ENCODE measurements around the gene RHD. TPM values are rescaled to one million over a fixed set of nuclear protein-coding genes. Genes with fewer than 3 reads are reported as not detected.
"Not testable (repeated sequence)": the region's sequence is repeated elsewhere in the genome, so short reads cannot be mapped to it uniquely, and the experiment has no call there.

Gene RHD
- total RNA-seq: not detected

DNA sequence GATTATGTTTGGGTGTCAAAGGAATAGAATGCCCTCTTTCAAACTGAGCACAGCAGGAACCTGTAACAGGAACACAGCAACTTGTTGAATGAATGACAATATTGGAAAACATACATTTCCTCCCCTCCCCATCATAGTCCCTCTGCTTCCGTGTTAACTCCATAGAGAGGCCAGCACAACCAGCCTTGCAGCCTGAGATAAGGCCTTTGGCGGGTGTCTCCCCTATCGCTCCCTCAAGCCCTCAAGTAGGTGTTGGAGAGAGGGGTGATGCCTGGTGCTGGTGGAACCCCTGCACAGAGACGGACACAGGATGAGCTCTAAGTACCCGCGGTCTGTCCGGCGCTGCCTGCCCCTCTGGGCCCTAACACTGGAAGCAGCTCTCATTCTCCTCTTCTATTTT, at the start of gene RHD:
Gene RHD, plus strand, starts transcription at position 272 of the 400 bp plus-strand sequence. Its CDS starts 39 bp downstream, at position 311.
- TF ChIP-seq, protein P1, sequence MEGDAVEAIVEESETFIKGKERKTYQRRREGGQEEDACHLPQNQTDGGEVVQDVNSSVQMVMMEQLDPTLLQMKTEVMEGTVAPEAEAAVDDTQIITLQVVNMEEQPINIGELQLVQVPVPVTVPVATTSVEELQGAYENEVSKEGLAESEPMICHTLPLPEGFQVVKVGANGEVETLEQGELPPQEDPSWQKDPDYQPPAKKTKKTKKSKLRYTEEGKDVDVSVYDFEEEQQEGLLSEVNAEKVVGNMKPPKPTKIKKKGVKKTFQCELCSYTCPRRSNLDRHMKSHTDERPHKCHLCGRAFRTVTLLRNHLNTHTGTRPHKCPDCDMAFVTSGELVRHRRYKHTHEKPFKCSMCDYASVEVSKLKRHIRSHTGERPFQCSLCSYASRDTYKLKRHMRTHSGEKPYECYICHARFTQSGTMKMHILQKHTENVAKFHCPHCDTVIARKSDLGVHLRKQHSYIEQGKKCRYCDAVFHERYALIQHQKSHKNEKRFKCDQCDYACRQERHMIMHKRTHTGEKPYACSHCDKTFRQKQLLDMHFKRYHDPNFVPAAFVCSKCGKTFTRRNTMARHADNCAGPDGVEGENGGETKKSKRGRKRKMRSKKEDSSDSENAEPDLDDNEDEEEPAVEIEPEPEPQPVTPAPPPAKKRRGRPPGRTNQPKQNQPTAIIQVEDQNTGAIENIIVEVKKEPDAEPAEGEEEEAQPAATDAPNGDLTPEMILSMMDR (IDR thresholded peaks at IDR 0.05; ENCODE audit: low read depth): not testable (repeated sequence)

DNA sequence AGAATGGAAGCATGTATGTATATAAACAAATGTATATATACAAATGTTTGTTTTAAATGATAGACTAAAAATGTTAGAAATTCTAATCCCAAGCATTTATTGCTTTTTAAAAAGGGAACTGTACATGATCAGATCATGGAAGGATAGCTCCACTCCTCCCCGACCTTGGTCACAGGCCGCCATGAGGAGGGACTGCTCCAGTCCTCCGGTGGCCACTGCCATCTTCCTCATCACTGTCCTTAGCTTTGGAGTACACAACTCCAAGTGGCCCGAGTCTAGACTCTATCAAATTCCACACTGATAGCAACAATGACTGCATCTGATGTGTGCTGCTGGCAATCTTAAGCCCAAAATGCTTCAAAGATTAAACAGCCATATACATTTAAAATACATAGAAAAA, 49.7 kb upstream of the RHD start:
- TF ChIP-seq, protein P1 (IDR thresholded peaks at IDR 0.05; ENCODE audit: low read depth): no peak

DNA sequence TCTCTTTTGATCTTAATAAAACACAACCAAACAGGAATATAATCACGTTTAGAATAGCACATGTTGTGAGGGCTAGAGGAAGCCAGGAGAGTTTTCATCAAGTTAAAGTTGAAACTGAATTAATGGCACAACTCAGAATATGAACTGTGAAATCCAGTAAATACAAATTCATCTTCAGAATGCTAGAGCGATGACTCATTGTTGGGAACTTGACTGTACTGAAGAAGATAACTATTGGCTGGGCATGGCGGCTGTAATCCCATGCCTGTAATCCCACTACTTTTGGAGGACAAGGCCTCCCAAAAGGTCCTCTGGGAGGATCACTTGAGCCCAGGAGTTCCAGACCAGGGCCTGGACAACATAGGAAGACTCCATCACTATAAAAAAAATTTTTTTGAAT, 48.8 kb upstream of the RHD start:
- TF ChIP-seq, protein P1 (IDR thresholded peaks at IDR 0.05; ENCODE audit: low read depth): no peak

DNA sequence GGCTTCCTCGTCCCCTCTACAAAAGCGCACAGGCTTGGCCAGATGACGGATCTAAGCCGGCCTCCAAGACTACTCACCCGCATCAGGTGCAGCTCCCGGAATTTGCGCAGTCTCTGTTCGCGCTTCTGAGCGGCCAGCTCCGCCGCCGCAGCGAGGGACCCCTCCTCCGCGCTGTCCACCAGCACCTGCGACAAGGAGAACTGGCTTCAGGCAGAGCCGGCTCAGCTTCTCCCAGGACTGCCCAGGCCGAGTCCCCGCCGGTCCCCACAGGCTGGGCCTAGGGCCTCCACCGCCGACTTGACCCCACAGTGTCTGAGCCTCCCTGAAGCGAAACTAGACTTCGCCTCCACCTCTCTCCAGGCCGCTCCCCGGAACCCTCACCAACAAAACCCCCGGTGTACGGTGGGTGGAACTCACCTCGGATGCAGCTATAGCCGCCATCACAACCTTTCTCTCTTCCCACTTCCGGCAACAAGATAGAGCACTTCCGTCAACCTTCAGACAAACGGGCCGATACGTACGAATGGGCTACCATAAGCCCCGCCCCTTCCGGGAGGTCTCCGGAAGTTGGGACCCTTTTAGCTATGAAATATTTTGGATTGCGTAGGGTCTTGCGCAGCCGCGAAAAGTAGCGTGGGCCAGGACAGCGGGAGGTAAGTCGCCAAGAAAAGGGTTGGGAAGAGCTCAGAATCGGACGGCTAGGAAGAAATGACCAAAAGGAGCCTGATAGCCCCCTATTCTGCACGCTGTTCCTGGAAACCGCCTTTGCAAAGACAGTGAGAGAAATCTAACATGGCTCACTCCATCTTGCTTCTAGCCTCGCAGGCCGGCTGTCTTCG, 40.1 kb upstream of the RHD start, which contains the start of gene SYF2:
Gene SYF2, minus strand, starts transcription at position 476 of the 839 bp plus-strand sequence. Its CDS starts 35 bp downstream, at position 441.
- TF ChIP-seq, protein P1 (IDR thresholded peaks at IDR 0.05; ENCODE audit: low read depth): no peak

DNA sequence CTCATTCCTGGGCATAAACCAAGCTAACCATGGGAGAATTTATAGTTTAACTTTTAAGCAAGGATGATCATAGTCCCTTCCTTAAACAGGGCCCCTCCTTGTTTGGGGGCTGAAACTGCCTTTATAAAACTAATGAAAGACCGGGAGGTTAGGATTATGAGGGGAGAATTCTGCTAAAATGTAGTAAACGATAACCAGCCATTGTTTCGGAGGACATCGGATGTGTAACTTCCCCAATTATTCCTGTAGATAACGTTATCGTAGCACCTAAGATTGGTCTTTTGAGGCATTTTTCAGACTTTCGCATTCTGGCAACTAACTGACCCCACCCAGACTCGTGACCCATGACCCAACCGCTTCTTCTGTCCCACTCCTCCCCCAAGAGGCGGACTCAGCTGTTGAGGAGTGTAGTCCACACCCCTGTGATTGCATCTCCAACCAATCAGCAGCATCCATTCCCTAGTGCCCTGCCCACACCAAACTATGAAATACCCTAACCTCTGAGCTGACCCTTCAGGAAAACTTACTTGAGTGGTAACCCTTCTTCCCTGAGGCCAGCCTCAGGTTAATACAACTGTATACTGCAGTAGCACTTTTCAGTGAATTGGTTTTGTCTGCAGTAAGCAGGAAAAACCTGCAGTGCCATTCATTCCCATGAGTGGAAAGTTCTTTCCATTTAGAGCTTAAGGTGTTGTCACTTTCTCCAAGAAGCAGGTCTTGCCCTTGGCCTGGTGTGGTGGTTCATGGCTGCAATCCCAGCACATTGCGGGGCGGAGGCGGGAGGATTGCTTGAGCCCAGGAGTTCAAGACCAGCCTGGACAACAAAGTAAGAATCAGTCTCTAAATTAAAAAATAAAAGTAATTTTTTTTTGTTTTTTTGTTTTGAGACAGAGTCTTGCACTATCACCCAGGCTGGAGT, 39.2 kb upstream of the RHD start:
- TF ChIP-seq, protein P1 (IDR thresholded peaks at IDR 0.05; ENCODE audit: low read depth): no peak

DNA sequence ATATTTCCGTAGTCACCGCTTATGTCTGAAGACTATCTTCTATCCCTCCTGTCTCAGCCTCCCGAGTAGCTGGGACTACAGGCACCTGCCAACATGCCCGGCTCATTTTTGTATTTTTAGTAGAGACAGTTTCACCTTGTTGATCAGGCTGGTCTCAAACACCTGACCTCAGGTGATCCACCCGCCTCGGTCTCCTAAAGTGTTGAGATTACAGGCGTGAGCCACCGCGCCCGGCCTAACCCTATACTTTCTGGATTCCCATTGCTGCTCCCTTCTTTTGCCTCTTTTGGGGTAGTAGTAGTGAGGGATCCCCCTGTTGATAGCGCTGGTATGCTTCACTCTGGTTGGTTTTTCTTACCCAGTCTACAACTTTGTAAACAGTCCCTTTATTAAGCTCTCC, 34.3 kb upstream of the RHD start:
- TF ChIP-seq, protein P1 (IDR thresholded peaks at IDR 0.05; ENCODE audit: low read depth): no peak

All from subcutaneous adipose tissue (tissue), 4 donors.